DMS 273 treated with DMSO at 0.1 percent for 48 hours (cell line): ENCODE data around the gene USP46.

ENCODE experiments used
- DNase-seq: peaks from one replicate; lab custom pipeline; 2025; lab: John Stamatoyannopoulos, UW

The USP46 gene

DNA sequence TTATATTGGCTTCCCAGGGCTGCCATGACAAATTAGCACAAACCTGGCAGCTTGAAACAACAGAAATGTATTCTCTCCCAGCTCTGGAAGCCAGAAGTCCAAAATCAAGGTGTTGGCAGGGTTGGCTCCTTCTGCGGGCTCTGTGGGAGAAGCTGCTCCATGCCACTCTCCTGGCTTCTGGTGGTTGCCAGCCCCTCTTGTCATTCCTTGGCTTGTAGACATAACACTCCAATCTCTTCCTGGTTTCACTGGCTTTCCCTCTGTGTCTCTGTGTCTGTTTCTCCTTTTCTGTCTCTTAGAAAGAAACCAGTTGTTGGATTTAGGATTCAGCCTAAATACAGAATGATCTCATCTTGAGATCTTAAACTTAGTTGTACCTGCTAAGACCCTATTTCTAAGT is 85.5 kb downstream of the USP46 start:
- DNase-seq = no peak

DNA sequence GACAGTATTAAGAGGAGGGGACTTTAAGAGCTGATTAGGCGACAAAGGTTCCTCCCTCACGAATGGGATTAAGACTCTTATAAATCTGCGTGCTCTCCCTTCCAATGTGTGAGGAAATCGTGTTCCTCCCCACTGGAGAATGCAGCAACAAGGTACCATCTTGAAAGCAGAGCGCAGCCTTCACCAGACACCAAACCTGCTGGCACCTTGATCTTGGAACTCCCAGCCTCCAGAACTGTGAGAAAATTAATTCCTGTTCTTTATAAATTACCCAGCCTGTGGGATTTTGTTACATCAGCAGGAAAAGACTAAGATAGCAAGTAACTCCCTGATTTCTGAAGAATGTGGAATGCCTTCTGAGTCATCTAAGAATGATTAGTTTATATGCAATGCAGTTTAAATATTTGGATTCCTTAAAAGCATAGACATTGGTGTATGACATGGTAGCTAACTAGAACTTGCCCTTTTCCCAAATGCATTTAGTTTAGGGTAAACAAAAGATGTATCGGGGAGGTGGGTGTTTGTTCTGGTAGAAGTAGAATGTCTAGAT is 86.1 kb downstream of the USP46 start:
- no peak for DNase-seq

DNA sequence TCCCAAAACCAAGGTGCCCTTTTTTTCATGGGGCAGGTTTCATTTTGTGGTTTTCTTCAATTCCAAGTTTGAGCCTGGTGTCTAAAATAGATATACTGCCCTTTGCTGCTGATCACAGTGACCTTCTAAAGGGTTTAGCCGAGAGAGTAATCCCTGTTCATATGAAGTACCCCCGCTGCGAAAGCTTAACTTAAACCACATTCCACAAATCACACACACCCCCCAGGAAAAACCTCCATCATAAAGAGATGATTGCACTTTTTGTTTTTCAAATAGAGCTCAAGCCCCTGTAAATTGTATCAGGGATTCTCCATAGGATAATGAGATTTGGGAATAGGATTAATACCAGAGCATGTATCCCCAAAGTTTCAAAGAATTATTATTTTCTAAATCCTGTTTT is 90.8 kb downstream of the USP46 start:
- no peak for DNase-seq

DNA sequence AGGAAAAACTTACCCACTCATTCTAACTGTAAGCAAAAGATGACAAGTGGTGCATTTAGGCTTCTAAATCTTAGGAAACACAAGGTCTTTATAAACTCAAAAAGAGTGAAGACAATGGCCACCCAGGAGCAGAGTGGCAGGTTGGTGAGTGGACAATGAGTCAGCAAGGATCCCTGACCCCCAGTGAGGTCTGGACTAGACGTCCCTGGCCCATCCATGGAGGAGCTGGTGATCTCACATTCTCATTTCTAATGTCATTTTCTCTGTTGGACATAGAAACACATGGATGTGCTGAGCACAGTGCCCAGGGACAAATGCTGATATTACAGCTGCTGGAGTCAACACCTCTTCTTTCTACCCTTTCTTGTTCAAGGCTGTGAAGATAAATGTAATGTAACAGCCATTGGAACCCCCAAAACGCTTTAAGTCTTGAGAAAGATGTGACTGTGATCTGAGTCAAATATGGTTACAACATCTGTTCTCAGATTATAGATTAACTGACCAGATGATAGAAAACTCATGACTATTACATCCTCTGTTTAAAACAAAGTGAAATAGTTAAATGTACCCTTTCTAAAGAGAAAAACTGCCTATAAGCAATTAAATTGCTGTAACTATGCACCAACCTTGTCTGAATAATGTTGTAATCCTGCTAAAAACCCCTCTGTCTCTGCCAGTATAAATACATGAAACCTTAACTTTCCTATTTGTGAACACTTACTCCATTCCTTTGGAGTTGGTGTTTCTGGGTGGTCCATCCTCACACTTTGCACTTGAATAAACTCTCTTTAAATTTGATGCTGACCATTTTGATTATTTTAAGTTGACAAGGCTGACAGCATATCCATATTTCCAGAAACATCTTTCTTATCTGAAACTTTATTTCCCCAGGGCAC is 92.7 kb downstream of the USP46 start:
- no peak for DNase-seq

DNA sequence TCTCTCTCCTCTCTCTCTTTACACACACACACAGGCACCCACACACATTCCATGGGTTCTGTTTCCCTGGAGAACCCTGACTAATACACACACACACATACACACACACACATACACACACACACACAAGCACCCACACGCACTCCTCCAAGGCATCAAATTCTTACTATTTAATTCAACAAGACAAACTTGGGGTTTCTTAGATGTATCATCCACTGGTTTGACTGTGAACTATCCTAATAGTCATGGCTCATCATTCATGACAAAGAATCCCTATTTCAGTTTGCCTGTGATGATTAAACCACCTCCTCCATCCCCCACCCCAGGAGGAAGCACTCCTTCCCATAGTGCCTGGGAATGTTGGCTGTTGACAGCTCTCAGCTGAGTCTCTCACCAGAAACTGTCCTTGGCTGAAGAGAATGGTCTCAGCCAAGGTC is 98.2 kb downstream of the USP46 start:
- no peak for DNase-seq

DNA sequence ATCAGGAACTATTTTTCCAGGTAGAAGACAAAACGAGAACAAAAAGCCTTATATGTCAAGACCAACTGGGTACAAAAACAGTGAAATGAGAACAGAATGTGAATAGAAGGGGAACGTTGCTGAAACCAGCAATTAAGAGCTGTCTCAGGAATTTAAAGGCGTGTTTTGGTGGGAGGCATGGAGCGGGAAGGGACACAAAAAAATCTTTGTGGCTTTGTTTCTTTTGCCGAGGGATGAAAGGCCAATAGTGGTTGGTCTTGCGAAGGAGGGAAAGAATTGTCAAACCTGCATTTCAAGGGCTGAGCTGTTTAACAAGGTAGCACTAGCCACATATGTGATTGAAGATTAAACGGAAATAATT is 103.8 kb downstream of the USP46 start:
- no peak for DNase-seq

DNA sequence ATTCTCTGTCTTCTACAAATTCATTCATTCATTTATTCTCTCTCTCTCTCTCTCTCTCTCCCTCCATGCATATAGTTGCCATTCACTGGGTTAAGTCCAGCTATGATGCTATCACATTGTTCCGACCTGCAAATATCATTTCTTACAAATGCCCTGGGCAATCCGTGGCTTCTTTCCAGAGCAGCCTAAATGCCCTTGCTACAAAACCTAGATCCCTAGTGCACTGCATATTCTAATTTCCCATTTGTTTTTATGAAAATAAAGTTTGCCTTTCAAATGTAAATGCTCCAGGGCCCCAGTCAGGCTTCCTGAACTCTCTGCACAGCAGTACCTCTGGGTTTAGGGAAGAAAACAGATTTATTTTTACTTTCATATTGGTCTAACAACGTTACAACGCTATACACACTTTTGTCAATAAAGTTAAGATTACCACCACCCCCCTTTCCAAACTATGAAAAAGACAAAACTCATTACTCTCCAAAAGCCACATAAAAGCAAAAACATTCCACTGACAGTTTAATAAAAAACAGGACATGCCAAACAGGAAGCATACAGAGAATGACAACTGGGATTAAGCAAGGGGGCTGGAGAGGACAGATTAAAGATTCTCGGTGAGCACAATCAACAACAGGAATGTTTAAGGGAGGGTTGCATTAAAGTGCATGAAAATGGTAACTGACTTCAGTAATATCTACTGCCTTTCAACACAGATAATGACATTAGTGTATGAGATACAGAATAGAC is 104.3 kb downstream of the USP46 start:
- DNase-seq = no peak

DNA sequence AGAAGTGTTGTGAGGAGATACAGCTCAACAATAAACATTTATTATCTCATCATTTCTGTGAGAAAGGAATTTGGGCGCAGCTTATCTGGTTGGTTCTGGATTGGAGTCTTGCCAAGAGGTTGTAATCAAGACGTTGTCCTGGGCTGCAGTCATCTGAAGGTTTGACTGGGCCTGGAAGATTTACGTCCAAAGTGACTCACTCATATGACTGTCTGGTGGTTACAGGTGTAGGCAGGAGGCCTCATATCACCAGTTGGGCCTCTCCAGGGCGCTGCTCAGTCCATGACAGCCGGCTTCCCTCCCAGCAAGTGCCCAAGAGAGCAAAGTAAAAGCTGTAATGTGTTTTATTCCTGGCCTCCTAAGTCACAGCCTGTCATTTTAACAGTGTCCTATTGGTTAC is 106.3 kb downstream of the USP46 start:
- DNase-seq = no peak

DNA sequence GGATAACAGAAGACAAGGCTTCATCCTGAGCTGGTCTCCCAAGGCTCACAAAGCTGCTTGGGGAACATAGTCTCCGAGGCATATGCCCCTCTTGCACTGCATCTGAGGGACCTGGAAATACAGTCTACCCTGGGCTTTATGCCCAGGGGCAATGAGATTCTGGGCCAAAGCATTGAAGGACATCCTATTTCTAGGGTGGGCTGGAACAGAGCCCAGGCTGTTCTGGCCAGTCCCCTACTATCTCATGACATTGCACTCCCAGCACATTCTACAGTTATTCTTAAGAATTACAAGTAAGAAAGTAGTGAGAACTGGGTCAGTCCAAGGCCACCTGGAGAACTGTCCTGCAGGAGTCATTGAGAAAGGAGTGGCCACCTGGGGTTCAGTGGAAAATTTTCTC is 107.6 kb downstream of the USP46 start:
- no peak for DNase-seq

DNA sequence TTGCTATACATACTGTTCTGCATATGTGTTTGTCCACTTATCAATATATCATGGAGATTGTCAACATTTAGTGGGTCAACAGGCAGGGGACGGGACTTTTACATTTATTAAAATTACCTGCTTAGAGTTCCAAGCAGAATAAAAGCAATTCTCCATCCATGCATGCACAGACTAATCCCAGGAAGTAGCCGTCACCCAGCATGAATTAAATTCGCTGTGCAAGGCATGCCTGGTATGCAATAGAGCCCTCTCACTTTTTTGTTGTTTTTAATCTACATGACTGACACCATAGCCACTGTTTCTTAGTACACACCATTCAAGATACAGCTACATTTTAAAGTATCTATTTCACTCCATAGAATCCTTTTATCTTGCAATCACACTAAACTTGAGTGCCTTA is 108.9 kb downstream of the USP46 start:
- DNase-seq = no peak

DNA sequence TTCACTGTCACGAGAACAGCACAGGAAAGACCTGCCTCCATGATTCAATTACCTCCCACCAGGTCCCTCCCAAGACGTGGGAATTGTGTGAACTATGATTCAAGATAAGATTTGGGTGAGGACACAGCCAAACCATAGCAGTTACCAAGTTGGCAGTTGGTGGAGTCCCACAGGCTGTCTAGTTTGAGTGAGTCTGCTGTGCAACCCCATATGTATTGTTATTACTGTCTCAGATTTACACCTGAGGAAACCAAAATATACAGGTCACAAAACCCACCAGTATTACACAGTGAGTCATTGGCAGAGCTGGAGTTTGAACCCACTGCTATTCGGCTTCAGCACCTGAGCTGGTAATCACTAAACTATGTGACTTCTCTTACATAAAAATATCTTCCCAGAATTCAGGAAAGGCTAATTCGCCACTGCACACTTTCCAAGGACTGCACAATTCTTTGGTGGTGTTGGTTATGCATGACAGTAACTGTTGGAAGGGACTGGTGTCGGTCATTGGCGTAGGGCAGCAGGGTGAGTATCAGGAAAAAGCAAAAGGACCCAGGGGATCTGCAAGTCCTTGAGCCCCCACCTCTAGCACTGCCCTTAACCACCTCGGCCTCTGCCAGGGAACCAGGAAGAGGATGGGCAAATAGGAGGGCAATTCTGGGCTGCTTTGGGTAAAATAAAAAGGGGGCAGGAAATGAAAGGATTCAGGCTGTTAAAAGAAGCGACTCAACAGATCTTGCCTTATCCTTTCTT is 110.1 kb downstream of the USP46 start:
- no peak for DNase-seq

DNA sequence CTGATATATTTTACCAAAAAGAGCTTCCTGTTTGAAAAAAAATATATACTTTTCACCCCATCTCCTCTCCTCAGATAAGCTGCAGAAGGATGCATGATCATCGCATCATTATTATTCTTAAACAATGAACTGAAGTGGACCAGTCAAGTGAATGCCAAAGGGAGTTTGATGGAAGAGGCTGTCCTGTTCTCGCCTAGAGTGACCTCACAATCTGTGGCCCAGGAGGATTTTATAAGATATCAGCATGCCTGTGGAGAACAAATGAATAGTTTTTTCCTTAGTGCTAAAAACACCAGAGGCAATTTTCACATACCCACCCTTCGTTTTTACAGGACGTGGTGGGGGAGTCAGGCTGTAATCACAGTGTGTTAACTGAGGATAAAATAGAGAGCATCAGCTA is 112.7 kb downstream of the USP46 start:
- no peak for DNase-seq

DNA sequence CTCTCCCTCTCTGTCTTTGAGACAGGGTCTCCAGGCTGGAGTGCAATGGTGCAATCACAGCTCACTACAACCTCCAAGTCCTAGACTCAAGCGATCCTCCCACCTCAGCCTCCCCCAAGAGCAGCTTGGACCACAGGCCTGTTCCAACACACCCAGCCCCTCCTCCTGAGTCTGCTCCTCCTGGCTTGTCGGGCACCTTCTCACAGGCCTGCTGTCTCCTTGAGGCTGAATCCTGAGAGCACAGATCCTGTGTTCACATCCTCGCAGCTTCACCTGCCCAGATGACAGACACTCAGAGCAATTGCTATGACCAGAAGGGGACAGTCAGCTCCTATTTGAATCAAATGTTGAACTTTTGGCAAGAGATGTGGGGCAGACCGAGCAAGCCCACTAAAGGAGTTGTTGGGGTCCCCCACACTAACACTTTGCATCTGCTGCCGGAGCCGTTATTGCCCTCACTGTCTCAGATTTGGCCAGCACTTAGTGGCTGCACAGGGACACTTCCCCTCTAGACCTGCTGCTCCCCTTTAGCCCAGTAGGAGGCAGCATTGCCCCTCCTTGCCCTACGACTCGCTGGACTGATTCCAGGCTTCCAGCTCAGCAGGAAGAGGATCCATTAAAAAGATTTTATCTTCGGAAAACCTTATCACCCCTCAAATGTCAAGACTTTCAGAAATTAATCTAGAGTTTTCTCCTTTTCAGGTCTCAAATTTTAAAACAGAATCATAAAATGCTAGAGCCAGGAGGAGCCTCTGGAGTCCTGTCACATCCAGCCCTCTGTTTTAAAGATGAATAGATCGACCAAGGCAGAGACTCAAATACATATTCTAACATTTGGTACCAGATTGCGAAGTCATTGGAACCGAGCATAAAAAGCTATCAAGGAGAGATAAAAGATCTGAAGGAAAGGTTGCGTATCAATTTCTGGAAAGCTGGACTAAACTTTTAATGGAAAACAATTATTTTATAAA is 113.7 kb downstream of the USP46 start:
- DNase-seq = no peak
